ENCODE results near the gene FOSL2.

Gene FOSL2

DNA sequence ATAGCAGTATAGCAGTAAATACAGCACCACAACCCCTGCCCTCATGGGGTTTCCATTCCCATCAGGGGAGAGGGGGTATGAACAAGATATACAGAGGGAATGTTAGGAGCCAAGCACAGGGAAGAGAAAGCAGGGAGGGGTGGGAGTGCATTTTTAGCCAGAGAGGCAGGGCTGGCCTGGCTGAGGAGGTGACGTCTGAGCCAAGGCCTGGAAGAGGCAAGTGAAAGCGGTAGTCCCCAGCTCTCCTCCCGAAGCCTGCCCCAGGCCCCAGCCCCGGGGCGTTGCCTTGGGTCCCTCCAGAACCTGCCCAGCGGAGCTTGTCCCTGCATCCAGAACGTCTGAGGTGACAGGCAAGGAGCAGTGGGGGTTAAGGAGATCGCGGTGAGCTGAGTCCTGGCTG is 45.1 kb upstream of the FOSL2 start:
- no peak overlapping the region for H3K27ac ChIP-seq
- no peak for TF ChIP-seq ZFX (IDR thresholded peaks at IDR 0.05; ENCODE audit: borderline replicate concordance)
- TF ChIP-seq, protein P1, sequence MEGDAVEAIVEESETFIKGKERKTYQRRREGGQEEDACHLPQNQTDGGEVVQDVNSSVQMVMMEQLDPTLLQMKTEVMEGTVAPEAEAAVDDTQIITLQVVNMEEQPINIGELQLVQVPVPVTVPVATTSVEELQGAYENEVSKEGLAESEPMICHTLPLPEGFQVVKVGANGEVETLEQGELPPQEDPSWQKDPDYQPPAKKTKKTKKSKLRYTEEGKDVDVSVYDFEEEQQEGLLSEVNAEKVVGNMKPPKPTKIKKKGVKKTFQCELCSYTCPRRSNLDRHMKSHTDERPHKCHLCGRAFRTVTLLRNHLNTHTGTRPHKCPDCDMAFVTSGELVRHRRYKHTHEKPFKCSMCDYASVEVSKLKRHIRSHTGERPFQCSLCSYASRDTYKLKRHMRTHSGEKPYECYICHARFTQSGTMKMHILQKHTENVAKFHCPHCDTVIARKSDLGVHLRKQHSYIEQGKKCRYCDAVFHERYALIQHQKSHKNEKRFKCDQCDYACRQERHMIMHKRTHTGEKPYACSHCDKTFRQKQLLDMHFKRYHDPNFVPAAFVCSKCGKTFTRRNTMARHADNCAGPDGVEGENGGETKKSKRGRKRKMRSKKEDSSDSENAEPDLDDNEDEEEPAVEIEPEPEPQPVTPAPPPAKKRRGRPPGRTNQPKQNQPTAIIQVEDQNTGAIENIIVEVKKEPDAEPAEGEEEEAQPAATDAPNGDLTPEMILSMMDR (IDR thresholded peaks at IDR 0.05): no peak

DNA sequence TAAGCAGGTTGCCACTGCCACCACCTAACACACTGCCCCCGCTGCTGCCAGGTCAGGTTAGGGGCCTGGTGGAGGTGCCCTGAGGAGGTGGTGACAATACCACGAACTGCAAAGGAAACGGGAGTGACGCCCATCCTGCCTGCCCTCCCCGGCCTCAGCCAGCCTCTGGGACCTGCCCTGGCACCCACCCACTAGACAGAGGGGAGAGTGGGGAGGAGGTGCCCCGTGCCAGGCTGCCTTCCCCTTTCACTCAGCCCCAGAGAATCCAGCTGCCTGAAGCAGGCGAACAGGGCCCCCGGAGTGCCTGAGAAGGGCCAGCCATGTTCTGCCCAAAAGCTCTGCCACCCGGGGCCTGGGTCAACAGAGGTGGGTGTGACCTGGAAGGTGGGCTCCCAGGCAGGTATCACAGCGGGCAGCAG is 44.5 kb upstream of the FOSL2 start:
- no peak for TF ChIP-seq ZFX (IDR thresholded peaks at IDR 0.05; ENCODE audit: borderline replicate concordance)
- TF ChIP-seq, protein P1 (IDR thresholded peaks at IDR 0.05): no peak
- H3K27ac ChIP-seq: no peak overlapping the region

DNA sequence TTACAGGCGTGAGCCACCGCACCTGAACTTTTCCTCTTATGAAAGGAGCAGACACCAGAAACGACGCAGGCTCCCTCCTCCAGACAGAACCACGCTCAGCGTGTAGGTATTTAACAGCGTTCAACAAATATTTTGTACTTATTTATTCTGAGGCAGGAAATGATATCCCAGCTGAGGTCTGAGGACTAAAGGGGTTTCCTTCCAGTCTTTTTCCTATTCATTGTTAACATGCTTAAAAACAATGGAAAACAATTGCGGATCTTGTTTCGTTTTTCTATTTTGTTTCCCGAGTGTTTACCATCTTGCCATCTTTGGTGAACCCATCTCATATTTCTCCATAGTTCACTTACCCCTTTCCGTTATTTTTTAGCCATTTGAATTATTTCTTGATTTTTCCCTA is 43.7 kb upstream of the FOSL2 start:
- no peak overlapping the region for H3K27ac ChIP-seq
- TF ChIP-seq, protein P1 (IDR thresholded peaks at IDR 0.05): no peak
- TF ChIP-seq ZFX (IDR thresholded peaks at IDR 0.05; ENCODE audit: borderline replicate concordance): no peak

DNA sequence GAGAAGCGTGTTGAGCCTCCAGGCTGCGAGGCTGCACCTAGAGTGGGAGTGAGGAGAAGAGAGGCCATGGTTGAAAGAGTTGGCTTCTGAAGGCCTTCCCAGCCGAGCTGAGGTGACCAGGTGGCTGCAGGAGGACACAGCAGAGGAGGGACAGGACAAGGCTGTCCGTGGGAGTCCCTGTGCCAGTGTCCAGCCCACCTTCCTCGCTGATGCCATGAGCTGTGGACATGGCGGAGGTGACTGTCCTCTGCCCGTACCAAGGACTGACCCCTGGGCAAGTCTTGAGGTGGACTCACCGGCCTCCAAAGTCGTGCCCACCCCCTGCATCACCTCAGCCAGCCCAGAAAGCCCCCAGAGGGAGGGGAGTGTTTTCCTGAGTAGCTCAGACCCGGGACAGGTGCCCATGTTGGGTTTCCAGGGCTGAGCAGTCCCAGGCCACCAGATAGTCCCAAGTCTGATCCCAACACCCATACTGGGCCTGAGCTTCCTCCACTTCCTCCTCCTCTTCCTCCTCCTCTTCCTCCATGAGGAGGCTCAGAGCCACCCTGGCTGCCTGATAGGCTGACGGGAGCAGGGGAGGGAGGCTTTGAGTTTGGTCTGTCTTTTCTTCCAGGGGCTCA is 43.0 kb upstream of the FOSL2 start:
- TF ChIP-seq, protein P1 (IDR thresholded peaks at IDR 0.05): no peak
- TF ChIP-seq ZFX (IDR thresholded peaks at IDR 0.05; ENCODE audit: borderline replicate concordance): no peak
- H3K27ac ChIP-seq: no peak overlapping the region

DNA sequence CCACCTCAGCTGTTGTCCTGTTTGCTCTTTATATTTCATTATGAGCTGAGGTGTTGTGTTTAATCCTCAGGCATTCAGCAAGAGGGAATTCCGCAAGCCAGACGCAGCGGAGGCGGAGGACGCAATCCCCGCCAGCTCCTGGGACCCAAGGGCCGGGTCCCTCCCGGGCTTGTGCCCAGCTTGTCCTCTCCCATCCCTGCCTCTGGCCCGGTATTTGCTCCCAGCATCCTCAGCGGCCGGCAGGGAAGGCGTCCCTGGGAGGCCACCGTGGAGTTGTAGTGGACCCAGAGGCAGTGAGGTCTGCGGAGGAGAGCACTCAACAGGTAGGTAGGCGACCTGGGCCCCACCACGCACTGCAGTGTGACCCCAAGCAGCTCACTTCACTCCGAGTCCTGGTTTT is 42.5 kb upstream of the FOSL2 start:
- no peak overlapping the region for H3K27ac ChIP-seq
- TF ChIP-seq ZFX (IDR thresholded peaks at IDR 0.05; ENCODE audit: borderline replicate concordance): no peak
- TF ChIP-seq, protein P1 (IDR thresholded peaks at IDR 0.05): no peak

DNA sequence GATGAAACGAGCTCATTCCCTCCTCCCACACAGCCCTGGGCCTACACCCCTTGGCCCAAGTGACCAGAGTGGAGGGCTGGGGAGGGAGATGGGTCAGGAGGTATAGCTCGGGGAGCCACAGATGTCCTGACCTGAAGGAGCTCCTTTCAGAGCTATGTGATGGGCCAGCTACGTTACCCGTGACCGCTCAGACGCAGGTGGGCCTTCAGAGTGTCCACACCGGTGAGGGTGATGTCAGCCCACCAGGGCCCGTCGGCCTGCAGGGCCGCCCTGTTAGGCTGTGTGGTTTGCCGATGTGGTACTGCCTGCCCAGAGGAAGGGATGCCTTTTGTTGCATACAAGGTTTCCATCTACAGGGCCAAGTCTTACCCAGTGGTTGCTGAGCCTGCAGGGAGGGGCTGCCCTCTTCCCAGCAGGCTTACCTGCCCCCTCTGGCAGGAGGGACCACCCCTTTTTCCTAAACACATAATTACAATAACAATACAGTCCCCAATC is 41.8 kb upstream of the FOSL2 start:
- TF ChIP-seq ZFX (IDR thresholded peaks at IDR 0.05; ENCODE audit: borderline replicate concordance): no peak
- TF ChIP-seq, protein P1 (IDR thresholded peaks at IDR 0.05): no peak
- no peak overlapping the region for H3K27ac ChIP-seq

DNA sequence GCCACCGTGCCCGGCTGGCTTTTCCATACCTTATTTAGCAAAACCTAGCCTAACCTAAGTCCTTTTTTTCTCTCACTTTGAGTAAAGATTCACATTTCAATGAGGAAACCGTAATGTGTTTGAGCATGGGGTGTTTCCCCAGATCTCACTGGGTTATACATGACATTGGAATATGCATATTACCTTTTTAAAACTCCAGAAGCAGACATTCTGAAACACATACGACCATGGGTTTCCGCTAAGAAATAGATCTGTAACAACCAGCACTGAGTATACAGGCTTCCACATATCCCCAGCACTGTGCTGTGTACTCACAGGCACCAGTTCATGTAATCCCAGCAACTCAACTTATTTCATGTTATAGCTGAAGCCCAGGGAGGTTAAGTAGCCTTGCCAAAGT is 41.0 kb upstream of the FOSL2 start:
- no peak for TF ChIP-seq ZFX (IDR thresholded peaks at IDR 0.05; ENCODE audit: borderline replicate concordance)

DNA sequence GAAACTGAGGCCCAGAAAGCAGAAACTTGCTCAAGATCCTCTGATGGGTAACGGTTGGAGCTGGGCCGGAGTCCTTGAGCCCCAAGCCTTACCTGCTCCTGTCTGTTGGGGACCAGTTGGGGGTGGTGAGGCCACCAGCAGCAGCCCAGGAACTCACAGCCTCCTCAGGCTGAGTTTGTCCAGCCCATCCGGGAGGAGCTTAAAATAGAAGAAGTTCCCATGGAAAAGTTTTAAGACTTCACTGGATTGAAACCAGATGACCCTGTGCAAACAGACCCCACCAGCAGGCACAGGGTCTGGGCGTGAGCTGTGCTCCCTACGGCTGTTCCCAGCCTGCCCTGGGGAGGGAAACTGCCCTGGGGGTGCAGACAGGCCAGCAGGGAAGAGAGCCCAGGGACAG is 40.6 kb upstream of the FOSL2 start:
- TF ChIP-seq, protein P1 (IDR thresholded peaks at IDR 0.05): no peak
- TF ChIP-seq ZFX (IDR thresholded peaks at IDR 0.05; ENCODE audit: borderline replicate concordance): no peak
- H3K27ac ChIP-seq: no peak overlapping the region

More for the DNA sequence above, 41.0 kb upstream of the FOSL2 start:
- H3K27ac ChIP-seq: no peak overlapping the region

Data from 22Rv1 (cell line).